ENCODE data around the gene PDE7B. TPM values are rescaled to one million over a fixed set of nuclear protein-coding genes. Genes with fewer than 3 reads are reported as not detected.

PDE7B gene
- total and polyA plus RNA-seq, 2 of the 4 experiments (the other 2 are of a cell fraction), result 7.8 to 12.4 TPM

DNA sequence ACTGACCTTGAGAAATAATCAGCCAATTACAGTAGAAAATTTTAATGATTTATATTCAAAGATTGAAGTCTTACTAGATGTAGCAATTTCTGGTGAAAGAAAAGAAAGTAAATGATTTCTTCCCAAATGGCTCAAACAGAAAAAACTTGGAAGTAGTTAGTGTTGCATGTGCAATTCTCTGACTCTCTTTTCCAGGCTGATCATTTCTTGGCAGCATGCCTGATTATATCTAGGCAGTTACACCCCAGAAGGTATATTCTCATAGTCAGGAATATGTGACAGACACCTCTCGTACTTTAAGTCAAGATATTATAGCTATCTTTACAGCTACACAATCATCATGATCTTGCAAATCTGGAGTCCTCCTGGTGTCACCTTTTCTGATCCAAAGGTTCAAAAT, 122.9 kb downstream of the PDE7B start:
- ChIA-PET POLR2A (ENCODE audit: unreplicated experiment) (no interaction called here), CTCF (interaction anchor here (1.2 kb wide), 1 partner anchor 440 kb away, joined by 3 read pairs; no protein-coding TSS in a partner anchor)
- H3K56ac ChIP-seq (ENCODE audit: extremely low read depth, insufficient read depth, low read length), result no peak overlapping the region
- no peak overlapping the region for H2BK20ac ChIP-seq (ENCODE audit: low read depth, low read length)
- dilution Hi-C loops (cut with HindIII; ENCODE audit: low sequenced_read_pairs, unreplicated experiment) (no loop called here), in situ Hi-C loops (cut with MboI; ENCODE audit: low sequenced_read_pairs) (no loop called here), intact Hi-C loops (cut with micrococcal nuclease) (no loop called here)
- no peak overlapping the region for H3K23ac ChIP-seq (ENCODE audit: low read depth, low read length)
- H3K9me3 ChIP-seq (ENCODE audit: control insufficient read depth, insufficient read depth, low read length), result no peaks in the 10 kb centered on the region
- 100% methylated on average over 1 of the region's 1 CpG; no CpG with 5 or more reads in 1 of the 2 experiments for WGBS, 2 experiments (ENCODE audit: extremely low coverage in 2 of 2, insufficient read length in 1 of 2)
- no peak overlapping the region for H3K27ac ChIP-seq (ENCODE audit: insufficient read depth, low read length)
- DNase-seq (no peak), ATAC-seq (ENCODE audit: low read depth) (no peak)
- H3K4me1 ChIP-seq (ENCODE audit: control insufficient read depth, insufficient read depth, low read length), result peaks cover 2% of the 10 kb centered on the region; the same call in 1 of the 2 replicates
- H2BK120ac ChIP-seq (ENCODE audit: low read depth, low read length), result no peak overlapping the region
- peaks cover 3% of the 10 kb centered on the region; the same call in 1 of the 2 replicates for H3K9me1 ChIP-seq (ENCODE audit: insufficient read depth, low read length)
- no peak overlapping the region for H2AFZ ChIP-seq (replicated peaks; ENCODE audit: low read length, poor library complexity)
- H3K4ac ChIP-seq (ENCODE audit: low read depth, low read length), result no peak overlapping the region
- no peaks in the 10 kb centered on the region for H3K27me3 ChIP-seq (ENCODE audit: control insufficient read depth, insufficient read depth, low read length)
- no peak overlapping the region for H2AK9ac ChIP-seq (replicated peaks; ENCODE audit: low read depth, low read length, poor library complexity)
- H4K8ac ChIP-seq (ENCODE audit: low read depth in 2 of 2, low read length in 2 of 2), result no peak overlapping the region
- H3K36me3 ChIP-seq (ENCODE audit: control insufficient read depth, insufficient read depth, low read length), result peaks cover 5% of the 10 kb centered on the region; the same call in 1 of the 2 replicates
- no peak overlapping the region for H4K5ac ChIP-seq (ENCODE audit: low read depth, low read length)
- TF ChIP-seq POLR2A (IDR thresholded peaks at IDR 0.05; ENCODE audit: low read depth, low read length), result no peak
- TF ChIP-seq, protein P1, sequence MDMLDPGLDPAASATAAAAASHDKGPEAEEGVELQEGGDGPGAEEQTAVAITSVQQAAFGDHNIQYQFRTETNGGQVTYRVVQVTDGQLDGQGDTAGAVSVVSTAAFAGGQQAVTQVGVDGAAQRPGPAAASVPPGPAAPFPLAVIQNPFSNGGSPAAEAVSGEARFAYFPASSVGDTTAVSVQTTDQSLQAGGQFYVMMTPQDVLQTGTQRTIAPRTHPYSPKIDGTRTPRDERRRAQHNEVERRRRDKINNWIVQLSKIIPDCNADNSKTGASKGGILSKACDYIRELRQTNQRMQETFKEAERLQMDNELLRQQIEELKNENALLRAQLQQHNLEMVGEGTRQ (IDR thresholded peaks at IDR 0.05; ENCODE audit: low read depth, low read length), result no peak
- no peak for TF ChIP-seq CEBPB (IDR thresholded peaks at IDR 0.05; ENCODE audit: low read depth, low read length)
- TF ChIP-seq NFE2L2 (IDR thresholded peaks at IDR 0.05; ENCODE audit: low read depth, low read length), result no peak
- no peak for TF ChIP-seq RAD21 (IDR thresholded peaks at IDR 0.05; ENCODE audit: low read length)
- TF ChIP-seq CHD1 (IDR thresholded peaks at IDR 0.05; ENCODE audit: low read depth, low read length), result no peak
- TF ChIP-seq FOS (IDR thresholded peaks at IDR 0.05; ENCODE audit: low read depth, low read length), result no peak
- TF ChIP-seq, protein P2, sequence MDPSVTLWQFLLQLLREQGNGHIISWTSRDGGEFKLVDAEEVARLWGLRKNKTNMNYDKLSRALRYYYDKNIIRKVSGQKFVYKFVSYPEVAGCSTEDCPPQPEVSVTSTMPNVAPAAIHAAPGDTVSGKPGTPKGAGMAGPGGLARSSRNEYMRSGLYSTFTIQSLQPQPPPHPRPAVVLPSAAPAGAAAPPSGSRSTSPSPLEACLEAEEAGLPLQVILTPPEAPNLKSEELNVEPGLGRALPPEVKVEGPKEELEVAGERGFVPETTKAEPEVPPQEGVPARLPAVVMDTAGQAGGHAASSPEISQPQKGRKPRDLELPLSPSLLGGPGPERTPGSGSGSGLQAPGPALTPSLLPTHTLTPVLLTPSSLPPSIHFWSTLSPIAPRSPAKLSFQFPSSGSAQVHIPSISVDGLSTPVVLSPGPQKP (IDR thresholded peaks at IDR 0.05; ENCODE audit: borderline replicate concordance, low read depth, low read length), result no peak
- no peak for TF ChIP-seq SMC3 (IDR thresholded peaks at IDR 0.05; ENCODE audit: low read depth, low read length)
- TF ChIP-seq RFX5 (IDR thresholded peaks at IDR 0.05; ENCODE audit: low read depth, low read length), result no peak
- TF ChIP-seq MAZ (IDR thresholded peaks at IDR 0.05; ENCODE audit: borderline replicate concordance, low read depth, low read length), result no peak
- TF ChIP-seq, protein P3, sequence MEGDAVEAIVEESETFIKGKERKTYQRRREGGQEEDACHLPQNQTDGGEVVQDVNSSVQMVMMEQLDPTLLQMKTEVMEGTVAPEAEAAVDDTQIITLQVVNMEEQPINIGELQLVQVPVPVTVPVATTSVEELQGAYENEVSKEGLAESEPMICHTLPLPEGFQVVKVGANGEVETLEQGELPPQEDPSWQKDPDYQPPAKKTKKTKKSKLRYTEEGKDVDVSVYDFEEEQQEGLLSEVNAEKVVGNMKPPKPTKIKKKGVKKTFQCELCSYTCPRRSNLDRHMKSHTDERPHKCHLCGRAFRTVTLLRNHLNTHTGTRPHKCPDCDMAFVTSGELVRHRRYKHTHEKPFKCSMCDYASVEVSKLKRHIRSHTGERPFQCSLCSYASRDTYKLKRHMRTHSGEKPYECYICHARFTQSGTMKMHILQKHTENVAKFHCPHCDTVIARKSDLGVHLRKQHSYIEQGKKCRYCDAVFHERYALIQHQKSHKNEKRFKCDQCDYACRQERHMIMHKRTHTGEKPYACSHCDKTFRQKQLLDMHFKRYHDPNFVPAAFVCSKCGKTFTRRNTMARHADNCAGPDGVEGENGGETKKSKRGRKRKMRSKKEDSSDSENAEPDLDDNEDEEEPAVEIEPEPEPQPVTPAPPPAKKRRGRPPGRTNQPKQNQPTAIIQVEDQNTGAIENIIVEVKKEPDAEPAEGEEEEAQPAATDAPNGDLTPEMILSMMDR (conservative IDR thresholded peaks at IDR 0.05; ENCODE audit: low read depth, low read length), result no peak
- TF ChIP-seq MAFK (IDR thresholded peaks at IDR 0.05; ENCODE audit: low read depth, low read length), result no peak
- TF ChIP-seq BHLHE40 (IDR thresholded peaks at IDR 0.05; ENCODE audit: low read depth, low read length), result no peak
- TF ChIP-seq MXI1 (IDR thresholded peaks at IDR 0.05; ENCODE audit: borderline replicate concordance, low read depth, low read length), result no peak
- no peak for TF ChIP-seq RCOR1 (IDR thresholded peaks at IDR 0.05; ENCODE audit: insufficient replicate concordance, low read length)
- no peak overlapping the region for H3K4me2 ChIP-seq (ENCODE audit: low read depth, low read length)
- H3K14ac ChIP-seq (replicated peaks; ENCODE audit: low read depth, low read length), result no peak overlapping the region
- H4K91ac ChIP-seq (ENCODE audit: insufficient read depth, low read depth, low read length), result no peak overlapping the region
- H4K20me1 ChIP-seq (ENCODE audit: insufficient read depth, low read length), result no peaks in the 10 kb centered on the region
- no peak overlapping the region for H2BK5ac ChIP-seq (ENCODE audit: low read depth, low read length, poor library complexity, severe bottlenecking)
- no peak overlapping the region for H2BK15ac ChIP-seq (ENCODE audit: low read depth, low read length)
- no peak overlapping the region for H2AK5ac ChIP-seq (ENCODE audit: low read depth, low read length)
- H3K4me3 ChIP-seq (ENCODE audit: insufficient read depth, low read depth, low read length), result no peak overlapping the region
- BruUV-seq (replicated peaks), result no TSS peak
- H3K9ac ChIP-seq (ENCODE audit: low read depth, low read length), result no peak overlapping the region
- no peak overlapping the region for H3K18ac ChIP-seq (ENCODE audit: low read depth, low read length)
- peaks cover 2 to 15% of the 10 kb centered on the region in 2 experiments; a peak in 3 of 4 replicates for H3K79me1 ChIP-seq (ENCODE audit: low read depth in 1 of 2, low read length in 2 of 2)
